SK-N-SH (cell line): Measurements from ENCODE around the gene ADAM20. TPM values are rescaled to one million over a fixed set of nuclear protein-coding genes. Genes with fewer than 3 reads are reported as not detected.

Experiments used
- CTCF ChIA-PET: fragments of 300-600, 350-600 bp; formaldehyde crosslinking; extraction: SDS; loops from one replicate; lab custom pipeline; 2021; lab: Yijun Ruan, JAX
- POLR2A ChIA-PET: fragments of 350-600 bp; sonication (Branson Sonifier 250); formaldehyde crosslinking; extraction: SDS; loops from one replicate; lab custom pipeline; 2020; ENCODE audit warnings: antibody characterized with exemption, inconsistent platforms; lab: Yijun Ruan, JAX
- DNase-seq: peaks from one replicate; pipeline ENCODE4 v3.0.0; 2012
- H2AFZ ChIP-seq: fragments of 200-600 bp; sonication (generic); 2 replicates; pipeline ENCODE4 v1.8.1; 2016; ENCODE audit warnings: antibody characterized with exemption, mild to moderate bottlenecking, low read depth
- H3F3A ChIP-seq: fragments of 200-600 bp; sonication (generic); replicated peaks from 2 replicates; pipeline ENCODE3; 2016; ENCODE audit warnings: antibody characterized with exemption, mild to moderate bottlenecking; ENCODE audit not compliant: insufficient read depth
- H3K27ac ChIP-seq, 2 experiments: fragments of 200-500 bp in 1 of 2; fragments of 200-600 bp in 1 of 2; sonication (Bioruptor generic) in 1 of 2; sonication (generic), shearing (Covaris generic) in 1 of 2; 2 replicates each; pipeline versions ENCODE4 v1.5.1 to v1.6.1; 2014 to 2016; ENCODE audit warnings: low read depth in 2 of 2, inconsistent platforms in 1 of 2, low read length in 1 of 2, mild to moderate bottlenecking in 1 of 2, mixed read lengths in 1 of 2
- H3K27me3 ChIP-seq: fragments of 200-600 bp; sonication (generic), shearing (Covaris generic); 2 replicates; pipeline ENCODE4 v1.6.1; 2016; ENCODE audit warnings: mixed run types; ENCODE audit not compliant: insufficient read depth
- H3K36me3 ChIP-seq, 2 experiments: fragments of 200-500 bp in 1 of 2; fragments of 200-600 bp in 1 of 2; sonication (Bioruptor generic) in 1 of 2; sonication (generic) in 1 of 2; replicated peaks in 1 of 2; 2 replicates each; pipeline versions ENCODE3 to v1.5.1; 2014 to 2016; ENCODE audit warnings: low read length in 1 of 2, mild to moderate bottlenecking in 1 of 2; ENCODE audit not compliant: insufficient read depth in 2 of 2, control insufficient read depth in 1 of 2
- H3K4me1 ChIP-seq, 2 experiments: fragments of 200-500 bp in 1 of 2; fragments of 200-600 bp in 1 of 2; sonication (Bioruptor generic) in 1 of 2; sonication (generic), shearing (Covaris generic) in 1 of 2; 2 replicates each; pipeline versions ENCODE4 v1.5.1 to v1.6.1; 2014 to 2016; ENCODE audit warnings: low read depth in 1 of 2, low read length in 1 of 2, mixed run types in 1 of 2; ENCODE audit not compliant: insufficient read depth in 2 of 2, control insufficient read depth in 1 of 2
- H3K4me2 ChIP-seq: fragments of 200-600 bp; sonication (generic), shearing (Covaris generic); 2 replicates; pipeline ENCODE4 v1.6.1; 2017; ENCODE audit warnings: mixed run types
- H3K4me3 ChIP-seq, 2 experiments: fragments of 200-500 bp in 1 of 2; fragments of 200-600 bp in 1 of 2; sonication (Bioruptor generic) in 1 of 2; sonication (generic), shearing (Covaris generic) in 1 of 2; 2 replicates each; pipeline versions ENCODE4 v1.5.1 to v1.8.1; 2014 to 2016; ENCODE audit warnings: low read depth in 2 of 2, inconsistent platforms in 1 of 2, low read length in 1 of 2, mild to moderate bottlenecking in 1 of 2, mixed read lengths in 1 of 2, moderate library complexity in 1 of 2
- H3K79me2 ChIP-seq: fragments of 200-600 bp; sonication (generic); 2 replicates; pipeline ENCODE4 v1.8.1; 2017; ENCODE audit warnings: mild to moderate bottlenecking; ENCODE audit not compliant: insufficient read depth
- H3K9ac ChIP-seq: fragments of 200-600 bp; sonication (generic); 2 replicates; pipeline ENCODE4 v1.6.1; 2017; ENCODE audit warnings: mixed run types
- H3K9me2 ChIP-seq: fragments of 200-600 bp; sonication (generic); 2 replicates; pipeline ENCODE4 v1.6.1; 2017; ENCODE audit warnings: mixed run types
- H3K9me3 ChIP-seq: fragments of 200-600 bp; sonication (generic); 2 replicates; pipeline ENCODE4 v1.6.1; 2017; ENCODE audit warnings: mixed run types, mild to moderate bottlenecking, moderate library complexity
- H4K20me1 ChIP-seq: fragments of 200-600 bp; sonication (generic); 2 replicates; pipeline ENCODE4 v1.6.1; 2017; ENCODE audit warnings: mild to moderate bottlenecking, mixed run types; ENCODE audit not compliant: insufficient read depth
- CHD2 ChIP-seq: fragments of 150-350 bp; IDR thresholded peaks from 2 replicates; pipeline ENCODE4 v1.6.1; 2018; ENCODE audit warnings: low read length; ENCODE audit not compliant: partially characterized antibody
- EP300 ChIP-seq, 2 experiments: IDR thresholded peaks; 2 replicates each; pipeline versions ENCODE4 v1.4.0 to v1.6.1; 2012; ENCODE audit warnings: borderline replicate concordance in 1 of 2, low read depth in 1 of 2, low read length in 1 of 2
- FOXJ3 ChIP-seq: sonication (generic); formaldehyde crosslinking; IDR thresholded peaks from 2 replicates; pipeline ENCODE4 v1.5.1; 2020; ENCODE audit warnings: mild to moderate bottlenecking, missing genetic modification reagents
- FOXM1 ChIP-seq: IDR thresholded peaks from 2 replicates; pipeline ENCODE4 v1.4.0; 2012; ENCODE audit warnings: low read depth, mild to moderate bottlenecking
- GABPA ChIP-seq: IDR thresholded peaks from 2 replicates; pipeline ENCODE4 v1.4.0; 2012; ENCODE audit warnings: low read depth, mild to moderate bottlenecking
- GATA2 ChIP-seq: sonication (generic); formaldehyde crosslinking; IDR thresholded peaks from 2 replicates; pipeline ENCODE4 v1.5.0; 2020; ENCODE audit warnings: mild to moderate bottlenecking, missing genetic modification reagents
- JUND ChIP-seq: IDR thresholded peaks from 2 replicates; pipeline ENCODE4 v1.4.0; 2012
- MEF2A ChIP-seq: IDR thresholded peaks from 2 replicates; pipeline ENCODE4 v1.4.0; 2012; ENCODE audit warnings: low read depth, borderline replicate concordance
- NFIC ChIP-seq: IDR thresholded peaks from 2 replicates; pipeline ENCODE4 v1.4.0; 2012; ENCODE audit warnings: borderline replicate concordance
- RAD21 ChIP-seq: IDR thresholded peaks from 2 replicates; pipeline ENCODE4 v1.6.1; 2012; ENCODE audit warnings: mild to moderate bottlenecking, low read length
- RCOR1 ChIP-seq: fragments of 150-350 bp; IDR thresholded peaks from 2 replicates; pipeline ENCODE4 v1.6.1; 2017; ENCODE audit warnings: antibody characterized with exemption, low read length
- RFX5 ChIP-seq: IDR thresholded peaks from 2 replicates; pipeline ENCODE4 v1.6.1; 2012; ENCODE audit warnings: mild to moderate bottlenecking, improper control_type of control experiment, low read length
- SIN3A ChIP-seq: IDR thresholded peaks from 2 replicates; pipeline ENCODE4 v1.6.1; 2012; ENCODE audit warnings: low read depth, mild to moderate bottlenecking, low read length, moderate library complexity, borderline replicate concordance
- TAF1 ChIP-seq: IDR thresholded peaks from 2 replicates; pipeline ENCODE4 v1.6.1; 2012; ENCODE audit warnings: low read depth, mild to moderate bottlenecking, low read length, moderate library complexity, borderline replicate concordance
- TCF12 ChIP-seq: IDR thresholded peaks from 2 replicates; pipeline ENCODE4 v1.4.0; 2012
- TEAD4 ChIP-seq: IDR thresholded peaks from 2 replicates; pipeline ENCODE4 v1.4.0; 2012; ENCODE audit warnings: mild to moderate bottlenecking, borderline replicate concordance; ENCODE audit not compliant: insufficient read depth
- YY1 ChIP-seq: IDR thresholded peaks from 2 replicates; pipeline ENCODE4 v1.4.0; 2012; ENCODE audit warnings: low read depth, mild to moderate bottlenecking
- WGBS: methylation state at CpG from one replicate; pipeline ENCODE4 v1.1.6; 2017; ENCODE audit warnings: low lambda C conversion rate; 5-methylcytosine and 5-hydroxymethylcytosine counted together
- polyA plus RNA-seq, 3 experiments: library from polyadenylated mRNA; depleted of rRNA; stranded (reverse); fragments of >200 nt; gene quantifications; 2 replicates each; pipeline ENCODE4 v1.2.3, GENCODE V29; 2012
- TF ChIP-seq, protein P1 (sequence below): fragments of 200-600 bp; sonication (generic); IDR thresholded peaks from 2 replicates; pipeline ENCODE4 v1.6.1; 2017; ENCODE audit warnings: antibody characterized with exemption, mild to moderate bottlenecking, moderate library complexity

The ADAM20 gene
- polyA plus RNA-seq, 1 of the 3 experiments (the other 2 are of a cell fraction), result 0.15 TPM

DNA sequence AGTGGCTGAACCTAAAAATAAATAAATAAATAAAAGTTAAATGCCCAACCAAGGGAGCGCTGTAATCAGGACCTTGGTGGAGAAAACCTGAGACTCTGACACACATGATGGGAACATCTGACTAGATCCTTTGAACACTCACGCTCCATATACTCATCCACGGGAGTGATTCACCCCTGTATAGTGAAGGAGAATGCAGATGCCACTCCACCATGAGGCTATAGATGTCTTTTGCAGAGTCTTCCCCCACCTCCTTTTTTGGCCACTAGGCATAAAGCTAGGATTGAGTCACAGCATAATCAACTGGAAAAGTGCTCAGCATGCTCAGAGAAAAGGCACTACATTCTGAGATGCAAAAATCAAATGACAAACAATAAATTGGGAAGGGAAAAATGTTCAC lies 19.0 kb downstream of the ADAM20 start:
- Histone ChIP-seq H3K79me2 (no peaks in the 10 kb centered on the region), H3K9ac (no peak overlapping the region), H3K27ac (no peak overlapping the region), H3K4me2 (no peak overlapping the region), H4K20me1 (no peaks in the 10 kb centered on the region), H3K4me3 (no peak overlapping the region), H3K4me1 (no peaks in the 10 kb centered on the region), H3K27me3 (no peaks in the 10 kb centered on the region), H2AFZ (no peak overlapping the region), H3K36me3 (no peaks in the 10 kb centered on the region), H3K9me2 (no peaks in the 10 kb centered on the region), H3F3A (no peaks in the 10 kb centered on the region), H3K9me3 (0 out of 2 replicates have a peak, but pooled peaks cover 7% of the 10 kb centered on the region)
- POLR2A ChIA-PET, result no interaction called here
- TF ChIP-seq GABPA (no peak), GATA2 (CRISPR knock-in tag) (no peak), JUND (no peak), RCOR1 (no peak), FOXJ3 (CRISPR knock-in tag) (no peak), NFIC (no peak), SIN3A (no peak), EP300 (IDR thresholded peaks at IDR 0.05; ENCODE audit: borderline replicate concordance in 1 of 2, low read depth in 1 of 2, low read length in 1 of 2) (no peak), TAF1 (no peak), YY1 (no peak), CHD2 (no peak), MEF2A (no peak), TEAD4 (no peak), FOXM1 (no peak), RFX5 (no peak), TCF12 (no peak), RAD21 (no peak)
- TF ChIP-seq, protein P1, sequence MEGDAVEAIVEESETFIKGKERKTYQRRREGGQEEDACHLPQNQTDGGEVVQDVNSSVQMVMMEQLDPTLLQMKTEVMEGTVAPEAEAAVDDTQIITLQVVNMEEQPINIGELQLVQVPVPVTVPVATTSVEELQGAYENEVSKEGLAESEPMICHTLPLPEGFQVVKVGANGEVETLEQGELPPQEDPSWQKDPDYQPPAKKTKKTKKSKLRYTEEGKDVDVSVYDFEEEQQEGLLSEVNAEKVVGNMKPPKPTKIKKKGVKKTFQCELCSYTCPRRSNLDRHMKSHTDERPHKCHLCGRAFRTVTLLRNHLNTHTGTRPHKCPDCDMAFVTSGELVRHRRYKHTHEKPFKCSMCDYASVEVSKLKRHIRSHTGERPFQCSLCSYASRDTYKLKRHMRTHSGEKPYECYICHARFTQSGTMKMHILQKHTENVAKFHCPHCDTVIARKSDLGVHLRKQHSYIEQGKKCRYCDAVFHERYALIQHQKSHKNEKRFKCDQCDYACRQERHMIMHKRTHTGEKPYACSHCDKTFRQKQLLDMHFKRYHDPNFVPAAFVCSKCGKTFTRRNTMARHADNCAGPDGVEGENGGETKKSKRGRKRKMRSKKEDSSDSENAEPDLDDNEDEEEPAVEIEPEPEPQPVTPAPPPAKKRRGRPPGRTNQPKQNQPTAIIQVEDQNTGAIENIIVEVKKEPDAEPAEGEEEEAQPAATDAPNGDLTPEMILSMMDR, result no peak
- CTCF ChIA-PET, result interaction anchor here (0.9 kb wide), 1 partner anchor 171 kb away, joined by 5 read pairs; no protein-coding TSS in a partner anchor
- whole genome bisulfite sequencing, result 43% methylated on average over 3 of the region's 3 CpGs
- no peak for DNase-seq
